Fibroblast of gingiva (primary cell): ENCODE measurements around the gene TMEM225.
"Not testable (repeated sequence)": the region's sequence is repeated elsewhere in the genome, so short reads cannot be mapped to it uniquely, and the experiment has no call there.

Source experiments
- DNase-seq: peaks from one replicate; pipeline ENCODE4 v3.0.0-alpha.2; 2011; ENCODE audit warnings: low read depth

The TMEM225 gene

DNA sequence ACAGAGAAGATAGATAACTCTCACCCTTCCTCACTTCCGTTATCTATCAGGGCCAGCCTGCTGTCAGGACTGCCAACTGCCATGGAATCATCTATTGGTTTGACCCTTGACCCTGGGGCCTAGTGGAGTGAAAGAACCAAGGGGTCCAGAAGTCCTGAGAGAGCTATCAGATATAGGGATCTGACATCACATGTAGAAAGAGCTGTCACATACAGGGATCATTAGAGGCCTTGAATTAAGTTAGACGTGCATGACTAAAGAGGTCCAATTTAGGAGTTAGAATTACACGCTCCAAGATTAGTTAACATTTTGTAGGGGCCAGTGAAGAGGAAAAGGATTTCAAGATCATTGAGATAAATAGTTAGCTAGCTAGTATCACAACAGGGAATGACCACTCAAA, at the start of gene TMEM225:
TMEM225 (minus strand) TSS at position 101 of the 400 bp plus-strand sequence. CDS start 245 bp downstream, outside the sequence.
- DNase-seq = no peak

- DNase-seq = no peak
These were observed 38.6 kb upstream of the TMEM225 start for GRCh38 chr11:123924027-123924426.

DNA sequence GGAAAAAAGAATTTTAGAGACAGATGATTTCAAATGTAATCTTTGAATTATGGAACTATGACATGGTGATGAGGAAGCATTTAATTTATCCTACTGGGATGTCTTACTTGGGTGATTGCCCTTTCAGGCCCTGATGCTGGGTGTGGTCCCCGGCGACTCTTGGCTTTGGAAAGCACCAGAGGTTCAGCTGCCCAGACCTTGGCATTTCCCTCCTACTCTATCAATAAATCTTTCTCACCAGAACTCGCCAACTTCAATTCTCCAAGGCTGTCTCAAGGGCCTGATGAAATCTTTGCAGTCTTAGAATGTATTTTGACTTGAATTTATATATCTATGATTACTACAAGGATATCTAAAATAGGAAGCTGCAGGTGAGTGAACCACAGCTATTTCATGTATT, 35.5 kb upstream of the TMEM225 start:
- DNase-seq = no peak

- DNase-seq = no peak
These were observed 20.4 kb upstream of the TMEM225 start for GRCh38 chr11:123905826-123906225.

DNA sequence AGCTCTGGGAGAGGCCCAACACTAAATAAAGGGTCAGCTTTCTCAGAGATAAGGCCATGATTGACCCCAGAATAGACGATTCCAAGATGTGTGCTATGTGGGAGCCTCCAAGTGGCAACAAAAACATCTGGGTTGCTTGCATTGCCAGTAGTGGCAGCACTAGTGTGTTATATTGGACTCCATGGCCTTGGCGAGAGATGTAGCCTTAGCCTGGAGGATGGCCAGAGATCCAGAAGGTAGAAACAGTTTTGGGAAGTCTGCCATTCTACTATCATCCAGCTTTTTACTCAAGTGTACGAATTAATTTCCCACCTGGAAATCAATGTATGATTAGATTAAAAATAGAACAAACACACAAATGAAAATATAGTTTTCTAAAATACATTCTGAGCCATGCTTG, 19.5 kb upstream of the TMEM225 start:
- DNase-seq = no peak

- no peak for DNase-seq
These were observed 18.5 kb upstream of the TMEM225 start for GRCh38 chr11:123903932-123904331.

DNA sequence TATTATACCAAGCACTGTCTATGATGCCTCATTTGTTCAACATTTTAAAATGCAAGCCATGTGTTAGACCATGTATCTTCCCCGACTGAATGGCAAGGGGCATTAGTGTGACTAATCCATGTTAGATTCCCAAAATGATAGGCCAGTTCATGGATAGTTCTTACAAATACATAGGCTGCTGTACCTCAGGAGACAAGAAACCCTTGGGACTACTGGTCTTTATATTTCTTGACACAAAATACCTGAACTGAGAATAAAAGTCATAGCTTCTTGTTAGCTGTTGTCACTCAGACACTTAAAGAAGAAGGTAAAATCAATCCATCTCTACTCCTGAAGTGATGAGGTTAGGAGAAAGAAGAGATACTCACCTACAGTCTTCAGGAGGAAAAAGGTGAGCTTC, 16.4 kb upstream of the TMEM225 start, which contains the start of gene OR8D4:
OR8D4 (plus strand) TSS at position 301 of the 400 bp plus-strand sequence. CDS start 4,265 bp downstream, outside the sequence.
- no peak for DNase-seq

- DNase-seq = no peak
These were observed 14.3 kb upstream of the TMEM225 start for GRCh38 chr11:123899792-123900191.

DNA sequence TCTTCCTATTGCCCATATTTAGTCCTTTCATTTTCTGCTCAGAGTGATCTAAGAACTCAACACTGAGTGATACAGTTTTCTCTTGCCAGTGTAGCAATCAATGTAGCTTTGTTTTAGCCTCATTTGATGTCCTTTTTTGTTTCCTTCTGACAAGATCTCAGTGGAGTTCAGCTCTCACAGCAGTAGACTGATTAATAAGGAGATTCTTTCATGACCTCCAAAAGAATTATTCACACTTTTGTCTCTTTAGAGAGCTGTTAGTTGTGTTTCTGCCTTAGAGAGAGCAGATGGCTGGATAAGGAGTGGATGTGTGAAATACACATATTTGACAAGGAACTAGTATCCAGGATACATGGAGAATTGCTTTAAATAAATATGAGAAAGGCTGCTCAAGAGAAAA, 6.6 kb upstream of the TMEM225 start:
- DNase-seq = no peak

DNA sequence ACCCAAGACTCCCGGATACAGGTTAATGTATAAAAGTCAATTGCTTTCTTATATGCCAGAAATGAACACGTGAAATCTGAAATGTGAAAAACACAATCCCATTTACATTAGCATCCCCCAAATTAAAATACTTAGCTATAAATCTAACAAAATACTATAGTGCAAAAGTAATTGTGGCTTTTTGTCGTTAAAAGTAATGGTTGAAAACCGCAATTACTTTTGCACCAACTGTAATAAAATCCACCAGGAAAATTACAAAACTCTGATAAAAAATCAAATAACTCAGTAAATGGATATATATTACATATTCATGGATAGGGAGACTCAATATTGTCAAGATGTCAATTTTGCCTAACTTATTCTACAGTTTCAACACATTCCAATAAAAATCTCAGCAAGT, 4.6 kb downstream of the TMEM225 start:
- no peak for DNase-seq

DNA sequence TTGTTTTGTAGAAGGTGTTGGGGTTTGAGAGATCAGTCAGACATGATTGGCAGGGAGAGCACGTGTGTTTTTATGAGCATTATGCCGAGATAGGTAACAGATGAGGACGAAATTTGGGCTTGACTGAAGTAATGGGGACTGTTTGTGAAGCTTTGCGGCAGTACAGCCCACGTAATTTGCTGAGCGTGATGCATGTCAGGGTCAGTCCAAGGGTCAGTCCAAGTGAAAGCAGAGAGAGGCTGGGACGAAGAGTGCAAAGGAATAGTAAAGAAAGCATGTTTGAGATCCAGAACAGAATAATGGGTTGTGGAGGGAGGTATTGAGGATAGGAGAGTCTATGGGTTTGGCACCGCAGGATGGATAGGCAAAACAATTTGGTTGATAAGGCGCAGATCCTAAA, 17.7 kb downstream of the TMEM225 start:
- not testable (repeated sequence) for DNase-seq

- not testable (repeated sequence) for DNase-seq
These were observed 20.2 kb downstream of the TMEM225 start for GRCh38 chr11:123865293-123865692.

DNA sequence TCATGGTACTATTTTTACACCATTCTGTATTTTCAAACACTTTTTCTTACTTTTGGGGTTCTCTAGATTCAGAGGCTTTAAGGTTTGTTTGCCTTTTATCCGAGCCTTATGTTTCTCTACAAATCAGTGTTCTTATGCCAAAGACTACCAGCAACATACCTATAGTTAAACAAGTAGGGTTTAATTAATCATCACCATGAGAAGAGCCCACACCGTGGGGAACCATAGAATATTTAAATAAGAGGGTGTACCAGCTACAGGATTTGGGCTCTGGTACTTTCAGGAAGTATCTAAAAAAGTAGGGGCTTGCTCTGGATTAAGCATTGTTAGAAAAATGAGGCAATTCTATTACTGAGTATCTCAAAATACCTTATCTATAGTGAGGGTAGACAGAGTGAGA, 25.7 kb downstream of the TMEM225 start:
- no peak for DNase-seq

- no peak for DNase-seq
These were observed 29.0 kb downstream of the TMEM225 start for GRCh38 chr11:123856444-123856843.

GRCh38 chr11:123853038-123853437, 32.4 kb downstream of the TMEM225 start:
- no peak for DNase-seq

DNA sequence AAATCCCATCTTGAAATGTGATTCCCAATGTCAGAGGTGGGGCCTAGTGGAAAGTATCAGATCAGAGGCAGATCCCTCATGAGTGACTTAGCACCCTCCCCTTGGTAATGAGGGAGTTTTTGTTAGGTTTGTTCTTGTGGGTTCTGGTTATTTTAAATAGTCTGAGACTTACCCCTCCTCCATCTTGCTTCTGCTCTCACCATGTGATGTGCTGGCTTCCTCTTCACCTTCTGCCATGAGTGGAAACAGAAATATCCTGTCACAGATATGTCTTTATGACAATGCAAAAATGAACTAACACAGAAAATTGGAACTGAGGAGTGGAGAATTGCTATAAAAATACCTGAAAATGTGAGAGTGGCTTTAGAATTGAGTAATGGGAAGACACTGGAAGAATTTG, 33.1 kb downstream of the TMEM225 start:
- no peak for DNase-seq

GRCh38 chr11:123851110-123851509, 34.4 kb downstream of the TMEM225 start:
- no peak for DNase-seq

- no peak for DNase-seq
These were observed 44.3 kb downstream of the TMEM225 start for GRCh38 chr11:123841174-123841573.

- DNase-seq = no peak
These were observed 46.3 kb downstream of the TMEM225 start for GRCh38 chr11:123839131-123839530.

GRCh38 chr11:123838659-123839058, 46.8 kb downstream of the TMEM225 start:
- no peak for DNase-seq

DNA sequence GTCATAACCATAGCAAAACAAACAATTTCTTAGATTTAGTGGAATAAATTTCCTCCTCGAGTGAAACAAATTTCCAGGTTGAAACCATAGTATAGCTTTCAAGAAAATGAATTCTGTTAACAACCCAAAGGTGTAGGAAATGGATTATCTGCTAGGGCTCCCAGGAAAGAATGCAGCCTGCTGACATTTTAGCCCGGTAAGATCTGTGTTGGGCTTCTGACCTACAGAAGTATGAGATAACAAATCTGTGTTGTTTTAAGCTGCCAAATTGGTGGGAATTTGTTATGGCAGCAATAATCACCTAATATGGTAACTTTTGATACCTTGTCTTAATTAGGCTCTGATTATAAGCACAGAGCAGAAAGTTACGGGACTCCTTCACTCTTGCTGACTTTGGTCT, 47.3 kb downstream of the TMEM225 start:
- DNase-seq = no peak

- DNase-seq = no peak
These were observed 52.4 kb downstream of the TMEM225 start for GRCh38 chr11:123833095-123833494.
